Measurements from ENCODE around the gene CDADC1. TPM values are rescaled to one million over a fixed set of nuclear protein-coding genes. Genes with fewer than 3 reads are reported as not detected.

CDADC1 gene
- total and polyA plus RNA-seq, 2 of the 13 experiments (the other 11 are each of a cell fraction or from before 2014, with no cell fraction given) = 2.4 to 9.0 TPM

GRCh38 chr13:49303533-49304252, 56.0 kb downstream of the CDADC1 start (continued):
- TF ChIP-seq UBTF (CRISPR knock-in tag; IDR thresholded peaks at IDR 0.05) = peak; percentile 65; the same call in 1 of the 2 replicates
- 0 out of 2 replicates have a peak, but pooled peaks have one; percentile 39 for TF ChIP-seq DPF2 (CRISPR knock-in tag; IDR thresholded peaks at IDR 0.05; ENCODE audit: borderline replicate concordance, low read depth)
- TF ChIP-seq DMAP1 (CRISPR knock-in tag; IDR thresholded peaks at IDR 0.05) = peak; percentile 49; the same call in 1 of the 2 replicates
- peak; percentile 58 for TF ChIP-seq ZFX (CRISPR knock-in tag; IDR thresholded peaks at IDR 0.05; ENCODE audit: low read depth)
- no peak for TF ChIP-seq HMG20B (CRISPR knock-in tag; conservative IDR thresholded peaks at IDR 0.05)
- TF ChIP-seq FIP1L1 (IDR thresholded peaks at IDR 0.05; ENCODE audit: borderline replicate concordance, insufficient read depth, low read depth, low read length) = no peak
- no peak for TF ChIP-seq CREB3 (CRISPR knock-in tag; IDR thresholded peaks at IDR 0.05)
- no peak for TF ChIP-seq KIAA2018 (CRISPR knock-in tag; IDR thresholded peaks at IDR 0.05; ENCODE audit: borderline replicate concordance)
- TF ChIP-seq ZNF430 (CRISPR knock-in tag; IDR thresholded peaks at IDR 0.05) = no peak
- no peak for TF ChIP-seq HNF1A (IDR thresholded peaks at IDR 0.05; ENCODE audit: low read depth)
- TF ChIP-seq HNF1A (CRISPR knock-in tag; IDR thresholded peaks at IDR 0.05; ENCODE audit: borderline replicate concordance) = peak; percentile 70; the same call in 1 of the 2 replicates
- TF ChIP-seq AHR (CRISPR knock-in tag; IDR thresholded peaks at IDR 0.05) = no peak

Data from HepG2 (cell line).